Neural crest cell (in vitro differentiated cells): ENCODE results near the gene SAMD10. TPM values are rescaled to one million over a fixed set of nuclear protein-coding genes. Genes with fewer than 3 reads are reported as not detected.

Experiments used
- DNase-seq: peaks from one replicate; pipeline ENCODE4 v3.0.0; 2021; ENCODE audit warnings: low read depth, mixed read lengths, low spot score
- H3K27ac Mint-ChIP-seq: one replicate; pipeline ENCODE4 v1.8.0; 2021; ENCODE audit warnings: mild to moderate bottlenecking, mixed read lengths; ENCODE audit not compliant: unreplicated experiment
- H3K27me3 Mint-ChIP-seq: 2 replicates; pipeline ENCODE4 v1.8.0; 2021; ENCODE audit warnings: low read depth, mild to moderate bottlenecking, mixed read lengths
- H3K36me3 Mint-ChIP-seq: 2 replicates; pipeline ENCODE4 v1.8.0; 2021; ENCODE audit warnings: low read depth, mild to moderate bottlenecking, mixed read lengths
- H3K4me1 Mint-ChIP-seq: 2 replicates; pipeline ENCODE4 v1.8.0; 2021; ENCODE audit warnings: mixed read lengths
- H3K4me3 Mint-ChIP-seq: one replicate; pipeline ENCODE4 v1.8.0; 2021; ENCODE audit warnings: mild to moderate bottlenecking, mixed read lengths
- H3K9me3 Mint-ChIP-seq: 2 replicates; pipeline ENCODE4 v1.8.0; 2021; ENCODE audit warnings: mixed read lengths
- total RNA-seq: library from RNA; stranded (reverse); gene quantifications from 2 replicates; pipeline ENCODE4 v1.2.1, GENCODE V29; 2021
- TF ChIP-seq, protein P1 (sequence below): fragments of 200-600 bp; sonication (generic); conservative IDR thresholded peaks from 2 replicates; pipeline ENCODE4 v1.5.0; 2021; ENCODE audit warnings: antibody characterized with exemption, mild to moderate bottlenecking

The SAMD10 gene
- total RNA-seq, 1 donor from 2014 or later: 8.0 TPM

DNA sequence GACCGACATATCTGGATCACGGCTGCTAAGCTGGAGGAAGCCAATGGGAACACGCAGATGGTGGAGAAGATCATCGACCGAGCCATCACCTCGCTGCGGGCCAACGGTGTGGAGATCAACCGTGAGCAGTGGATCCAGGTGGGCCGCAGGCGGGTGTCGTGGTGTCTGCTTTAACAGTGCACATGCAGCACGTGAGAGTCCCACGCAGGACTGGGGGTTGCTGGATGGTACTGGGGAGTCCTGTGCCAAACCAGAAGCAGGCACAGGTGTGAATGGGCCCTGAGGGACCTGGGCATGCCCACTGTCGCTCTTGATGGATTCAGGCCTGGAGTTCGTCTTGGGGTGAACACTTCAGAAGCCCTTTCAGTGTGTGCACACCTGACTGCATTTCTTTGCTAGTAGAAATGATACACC is 31.9 kb upstream of the SAMD10 start:
- TF ChIP-seq, protein P1, sequence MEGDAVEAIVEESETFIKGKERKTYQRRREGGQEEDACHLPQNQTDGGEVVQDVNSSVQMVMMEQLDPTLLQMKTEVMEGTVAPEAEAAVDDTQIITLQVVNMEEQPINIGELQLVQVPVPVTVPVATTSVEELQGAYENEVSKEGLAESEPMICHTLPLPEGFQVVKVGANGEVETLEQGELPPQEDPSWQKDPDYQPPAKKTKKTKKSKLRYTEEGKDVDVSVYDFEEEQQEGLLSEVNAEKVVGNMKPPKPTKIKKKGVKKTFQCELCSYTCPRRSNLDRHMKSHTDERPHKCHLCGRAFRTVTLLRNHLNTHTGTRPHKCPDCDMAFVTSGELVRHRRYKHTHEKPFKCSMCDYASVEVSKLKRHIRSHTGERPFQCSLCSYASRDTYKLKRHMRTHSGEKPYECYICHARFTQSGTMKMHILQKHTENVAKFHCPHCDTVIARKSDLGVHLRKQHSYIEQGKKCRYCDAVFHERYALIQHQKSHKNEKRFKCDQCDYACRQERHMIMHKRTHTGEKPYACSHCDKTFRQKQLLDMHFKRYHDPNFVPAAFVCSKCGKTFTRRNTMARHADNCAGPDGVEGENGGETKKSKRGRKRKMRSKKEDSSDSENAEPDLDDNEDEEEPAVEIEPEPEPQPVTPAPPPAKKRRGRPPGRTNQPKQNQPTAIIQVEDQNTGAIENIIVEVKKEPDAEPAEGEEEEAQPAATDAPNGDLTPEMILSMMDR: no peak
- Mint-ChIP-seq H3K4me1 (no peaks in the 10 kb centered on the region), H3K27ac (no peak overlapping the region), H3K27me3 (no peaks in the 10 kb centered on the region), H3K36me3 (peaks cover 27% of the 10 kb centered on the region), H3K4me3 (no peak overlapping the region), H3K9me3 (peaks cover 5% of the 10 kb centered on the region)
- no peak for DNase-seq

DNA sequence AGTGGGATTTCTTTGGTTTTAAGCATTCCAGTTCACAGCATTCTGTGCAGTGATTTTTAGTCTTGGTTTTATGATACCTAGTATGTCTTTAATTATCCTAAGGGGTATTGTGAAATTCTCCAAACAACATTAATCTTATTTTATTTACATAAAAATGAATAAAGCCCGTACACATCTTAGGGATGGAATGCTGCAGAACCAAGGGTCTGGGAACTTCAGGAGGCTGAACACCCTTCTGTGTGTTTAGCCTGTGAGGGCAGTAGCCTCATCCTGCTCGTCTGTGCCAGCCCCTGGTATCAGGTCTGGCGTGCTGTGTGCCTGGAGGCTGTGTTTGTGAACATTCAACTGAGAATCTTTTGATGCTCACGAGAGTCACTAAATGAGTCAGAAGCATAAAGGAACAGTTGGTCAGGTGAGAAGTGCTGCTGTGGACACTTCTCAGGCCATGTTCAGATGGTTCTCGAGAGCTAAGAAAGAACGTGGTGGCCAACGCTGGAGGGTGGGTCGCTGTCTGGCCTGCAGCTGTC is 31.3 kb upstream of the SAMD10 start:
- H3K27ac Mint-ChIP-seq: no peak overlapping the region
- H3K9me3 Mint-ChIP-seq: peaks cover 5% of the 10 kb centered on the region
- H3K27me3 Mint-ChIP-seq: no peaks in the 10 kb centered on the region
- H3K4me3 Mint-ChIP-seq: no peak overlapping the region
- H3K4me1 Mint-ChIP-seq: no peaks in the 10 kb centered on the region
- TF ChIP-seq, protein P1: no peak
- H3K36me3 Mint-ChIP-seq: peaks cover 27% of the 10 kb centered on the region
- no peak for DNase-seq

DNA sequence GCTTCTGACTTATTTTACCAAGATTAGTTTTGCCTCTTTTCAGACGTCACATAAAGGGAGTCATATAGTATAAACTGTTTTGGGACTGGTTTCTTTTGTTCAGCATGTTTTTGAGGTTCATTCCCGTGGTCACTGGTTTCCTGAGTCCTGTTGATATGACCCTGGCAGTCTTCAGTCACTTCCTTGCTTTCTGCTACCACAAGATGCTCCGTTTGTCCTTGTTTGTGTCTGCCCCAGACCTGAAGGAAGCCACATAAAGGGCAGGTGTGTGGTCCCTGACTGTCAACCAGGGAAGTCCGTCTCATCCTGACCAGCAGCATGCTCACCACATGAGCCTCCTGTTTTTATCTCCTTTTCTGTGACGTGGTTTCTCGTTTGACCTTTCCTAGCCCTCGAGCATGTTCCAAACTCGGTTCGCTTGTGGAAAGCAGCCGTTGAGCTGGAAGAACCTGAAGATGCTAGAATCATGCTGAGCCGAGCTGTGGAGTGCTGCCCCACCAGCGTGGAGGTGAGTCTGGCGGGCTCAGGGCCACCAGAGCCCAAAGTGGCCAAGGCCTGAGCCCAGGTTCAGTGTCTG is 30.5 kb upstream of the SAMD10 start:
- no peak for DNase-seq
- Mint-ChIP-seq H3K27me3 (no peaks in the 10 kb centered on the region), H3K4me3 (no peak overlapping the region), H3K4me1 (no peaks in the 10 kb centered on the region), H3K27ac (no peak overlapping the region), H3K36me3 (peaks cover 26% of the 10 kb centered on the region), H3K9me3 (peaks cover 5% of the 10 kb centered on the region)
- TF ChIP-seq, protein P1: no peak

DNA sequence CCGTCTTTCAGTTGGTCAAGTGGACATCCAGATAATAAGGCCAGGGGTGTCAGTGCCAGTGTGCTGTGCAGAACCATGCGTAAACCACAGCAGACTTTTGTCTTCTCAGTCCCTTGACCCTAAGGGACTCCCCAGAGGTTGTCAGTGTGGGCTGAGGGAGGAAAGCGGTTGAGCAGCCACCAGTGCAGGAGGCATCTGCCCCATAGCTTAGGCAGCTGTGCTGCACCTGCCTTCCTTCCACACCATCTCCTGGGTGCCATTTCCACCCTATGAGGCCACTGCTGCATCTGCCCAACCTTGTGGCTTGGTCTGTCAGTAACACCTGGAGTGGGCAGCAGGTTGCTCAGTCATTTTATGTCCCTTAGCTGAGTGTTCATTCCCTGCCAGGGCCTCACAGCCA is 27.5 kb upstream of the SAMD10 start:
- H3K27me3 Mint-ChIP-seq: no peaks in the 10 kb centered on the region
- peaks cover 5% of the 10 kb centered on the region for H3K9me3 Mint-ChIP-seq
- no peak for DNase-seq
- no peaks in the 10 kb centered on the region for H3K4me1 Mint-ChIP-seq
- peaks cover 27% of the 10 kb centered on the region for H3K36me3 Mint-ChIP-seq
- H3K27ac Mint-ChIP-seq: no peak overlapping the region
- TF ChIP-seq, protein P1: no peak
- H3K4me3 Mint-ChIP-seq: no peak overlapping the region

DNA sequence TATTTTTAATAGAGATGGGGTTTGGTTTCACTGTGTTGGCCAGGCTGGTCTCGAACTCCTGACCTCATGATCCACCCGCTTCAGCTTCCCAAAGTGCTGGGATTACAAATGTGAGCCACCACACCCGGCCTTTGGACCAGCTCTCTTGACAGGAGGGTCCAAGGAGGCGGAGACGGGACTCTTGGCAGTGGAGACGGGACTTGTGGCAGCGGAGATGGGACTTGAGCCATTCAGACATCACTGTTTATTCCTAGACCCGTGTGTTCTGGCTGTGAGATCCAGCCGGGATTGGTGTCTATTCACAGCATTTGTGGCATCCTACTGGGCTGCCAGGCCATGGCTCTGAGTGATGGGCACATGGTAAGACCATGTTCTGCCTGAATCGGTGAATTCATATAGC is 27.0 kb upstream of the SAMD10 start:
- H3K4me1 Mint-ChIP-seq: no peaks in the 10 kb centered on the region
- H3K27ac Mint-ChIP-seq: no peak overlapping the region

More for the DNA sequence above, 27.0 kb upstream of the SAMD10 start:
- no peak for DNase-seq
- Mint-ChIP-seq H3K36me3 (peaks cover 30% of the 10 kb centered on the region), H3K9me3 (peaks cover 5% of the 10 kb centered on the region), H3K4me3 (no peak overlapping the region), H3K27me3 (no peaks in the 10 kb centered on the region)
- TF ChIP-seq, protein P1: no peak
